Activated gamma-delta T cell treated with anti-CD3 and anti-CD28 coated beads, Interleukin-2, amount 50 U/mL, for 16 hours (primary cell): ENCODE data around the gene MAGOHB.

ENCODE experiments used
- DNase-seq: peaks from one replicate; pipeline ENCODE4 v3.0.0-alpha.2; 2020; ENCODE audit warnings: low read depth

Gene MAGOHB

GRCh38 chr12:10554756-10555481, 58.5 kb downstream of the MAGOHB start:
- no peak for DNase-seq

- no peak for DNase-seq
Measured at GRCh38 chr12:10554228-10554755, 59.1 kb downstream of the MAGOHB start.
